ENCODE results near the gene HES1. TPM values are rescaled to one million over a fixed set of nuclear protein-coding genes. Genes with fewer than 3 reads are reported as not detected.

Gene HES1
- total and polyA plus RNA-seq, 10 of the 15 experiments (the other 5 are each of a cell fraction or from before 2014, with no cell fraction given), result 0.46 to 5.3 (median 2.3) TPM

GRCh38 chr3:194147679-194148078, 11.7 kb downstream of the HES1 start:
- H3K27me3 ChIP-seq (replicated peaks in 1 of 2; ENCODE audit: control insufficient read depth in 2 of 2, insufficient read depth in 2 of 2, low read length in 1 of 2), result peaks cover 2 to 3% of the 10 kb centered on the region in 2 experiments; a peak in 3 of 4 replicates
- ChIA-PET CTCF (no interaction called here), RAD21 (ENCODE audit: unreplicated experiment) (no interaction called here), POLR2A (no interaction called here), SMC1A (ENCODE audit: uncharacterized antibody, unreplicated experiment) (no interaction called here)
- no peak overlapping the region for H3K27ac ChIP-seq (ENCODE audit: control insufficient read depth, insufficient read depth)
- H3K9ac ChIP-seq (ENCODE audit: control insufficient read depth, insufficient read depth, low read length), result no peak overlapping the region
- no peaks in the 10 kb centered on the region for H4K20me1 ChIP-seq (ENCODE audit: control insufficient read depth, insufficient read depth)
- no peaks in the 10 kb centered on the region for H3K4me1 ChIP-seq (ENCODE audit: control insufficient read depth, insufficient read depth, low read length)
- H3K36me3 ChIP-seq (ENCODE audit: control insufficient read depth in 2 of 2, insufficient read depth in 2 of 2, low read length in 1 of 2), result no peaks in the 10 kb centered on the region
- H3K4me2 ChIP-seq (ENCODE audit: control insufficient read depth, insufficient read depth), result no peak overlapping the region
- in situ Hi-C loops (cut with MboI) (no loop called here), intact Hi-C loops (cut with micrococcal nuclease; ENCODE audit: unreplicated experiment) (no loop called here)
- DNase-seq (ENCODE audit: low read depth, low spot score) (no peak), FAIRE-seq (no peak), ATAC-seq (no peak)
- H3K9me3 ChIP-seq (replicated peaks; ENCODE audit: control insufficient read depth, insufficient read depth, low read length), result no peaks in the 10 kb centered on the region
- no peak overlapping the region for H2AFZ ChIP-seq (ENCODE audit: control insufficient read depth, low read depth, low read length)
- no peaks in the 10 kb centered on the region for H3K79me2 ChIP-seq (ENCODE audit: control insufficient read depth, insufficient read depth, low read length)
- H3K4me3 ChIP-seq, result no peak overlapping the region
- WGBS (ENCODE audit: insufficient coverage, insufficient replicate concordance, low lambda C conversion rate, missing lambda C conversion rate), result 42% methylated on average over 6 of the region's 7 CpGs
- BruUV-seq (replicated peaks), result no TSS peak
- TF ChIP-seq BRCA1 (IDR thresholded peaks at IDR 0.05; ENCODE audit: low read depth, low read length) (no peak), ZNF687 (IDR thresholded peaks at IDR 0.05) (no peak), CEBPZ (IDR thresholded peaks at IDR 0.05; ENCODE audit: low read depth, low read length) (no peak), RELB (IDR thresholded peaks at IDR 0.05; ENCODE audit: low read depth) (no peak), HSF1 (IDR thresholded peaks at IDR 0.05; ENCODE audit: low read depth, low read length) (no peak), NKRF (conservative IDR thresholded peaks at IDR 0.05) (no peak), BCLAF1 (IDR thresholded peaks at IDR 0.05) (no peak)

All from GM12878 (cell line).